ENCODE results near the gene FOXF1. TPM values are rescaled to one million over a fixed set of nuclear protein-coding genes. Genes with fewer than 3 reads are reported as not detected.

FOXF1 gene
- total and polyA plus RNA-seq, 2 experiments from 2014 or later: 1.5 to 4.2 TPM

DNA sequence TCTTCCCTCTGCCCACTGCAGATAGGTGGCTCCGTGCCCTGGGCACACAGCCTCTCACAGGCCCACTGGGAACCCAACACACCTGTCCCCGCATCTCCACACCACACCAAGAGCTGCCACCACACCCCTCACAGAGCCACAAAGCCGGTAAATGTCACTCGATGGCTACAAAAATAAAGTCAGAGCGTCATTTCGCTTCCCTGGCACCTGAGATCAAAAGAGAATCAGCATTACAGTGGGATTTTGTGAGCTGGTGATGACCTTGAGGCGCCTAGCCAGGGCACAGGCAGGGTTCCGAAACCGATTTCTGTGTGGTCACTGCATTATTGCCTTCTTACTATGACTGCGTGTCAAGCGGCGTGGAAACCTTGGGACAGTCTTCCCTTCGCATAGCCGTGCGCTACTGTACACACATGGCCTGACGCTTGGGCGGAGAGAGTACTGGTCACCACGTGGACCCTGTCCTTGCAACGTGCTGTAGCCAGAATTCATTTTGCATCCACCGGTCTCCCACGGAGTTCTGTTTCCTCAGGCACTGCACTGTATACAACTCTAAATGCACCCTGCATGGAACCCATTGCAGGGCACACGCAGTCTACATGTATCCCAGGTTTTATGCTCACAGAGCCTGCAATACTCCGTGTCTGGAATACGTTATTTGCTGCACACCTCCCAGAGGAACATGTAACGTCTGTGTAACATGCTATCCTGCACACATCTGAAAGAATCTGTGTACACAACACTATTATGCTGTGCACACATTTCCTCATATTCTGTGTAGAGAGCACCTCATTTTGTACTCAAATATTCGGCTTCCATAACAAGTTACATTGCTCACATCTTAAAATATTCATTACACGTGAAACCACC lies 5.8 kb upstream of the FOXF1 start:
- Histone ChIP-seq H3F3A (ENCODE audit: insufficient read depth) (no peaks in the 10 kb centered on the region), H3K4me1 (ENCODE audit: insufficient read depth) (peaks cover 3% of the 10 kb centered on the region; the same call in 1 of the 2 replicates), H3K27ac (no peak overlapping the region), H3K4me2 (ENCODE audit: unreplicated experiment) (no peak overlapping the region), H3K79me2 (ENCODE audit: insufficient read depth) (no peaks in the 10 kb centered on the region), H3K9me2 (ENCODE audit: insufficient read depth) (no peaks in the 10 kb centered on the region), H3K9me3 (ENCODE audit: low read depth) (no peaks in the 10 kb centered on the region), H3K4me3 (no peak overlapping the region), H4K20me1 (ENCODE audit: insufficient read depth) (no peaks in the 10 kb centered on the region), H3K27me3 (replicated peaks; ENCODE audit: insufficient read depth) (peaks cover 92% of the 10 kb centered on the region), H2AFZ (no peak overlapping the region), H3K9ac (no peak overlapping the region), H3K36me3 (ENCODE audit: low read depth) (no peaks in the 10 kb centered on the region)
- no peak for DNase-seq
- in situ Hi-C loops (cut with MboI): loop anchor here (25.0 kb wide), 1 partner anchor 667 kb away; no protein-coding TSS in a partner anchor
- no peak for TF ChIP-seq EZH2phosphoT487 (IDR thresholded peaks at IDR 0.05; ENCODE audit: insufficient read depth, low read depth)
- peak; percentile 95 for TF ChIP-seq EZH2 (IDR thresholded peaks at IDR 0.05; ENCODE audit: insufficient read depth, poor library complexity, severe bottlenecking)
- WGBS, 2 experiments (ENCODE audit: low coverage in 1 of 2, low lambda C conversion rate in 2 of 2, missing lambda C conversion rate in 2 of 2): 17 to 21% methylated on average over 27 of the region's 27 CpGs

DNA sequence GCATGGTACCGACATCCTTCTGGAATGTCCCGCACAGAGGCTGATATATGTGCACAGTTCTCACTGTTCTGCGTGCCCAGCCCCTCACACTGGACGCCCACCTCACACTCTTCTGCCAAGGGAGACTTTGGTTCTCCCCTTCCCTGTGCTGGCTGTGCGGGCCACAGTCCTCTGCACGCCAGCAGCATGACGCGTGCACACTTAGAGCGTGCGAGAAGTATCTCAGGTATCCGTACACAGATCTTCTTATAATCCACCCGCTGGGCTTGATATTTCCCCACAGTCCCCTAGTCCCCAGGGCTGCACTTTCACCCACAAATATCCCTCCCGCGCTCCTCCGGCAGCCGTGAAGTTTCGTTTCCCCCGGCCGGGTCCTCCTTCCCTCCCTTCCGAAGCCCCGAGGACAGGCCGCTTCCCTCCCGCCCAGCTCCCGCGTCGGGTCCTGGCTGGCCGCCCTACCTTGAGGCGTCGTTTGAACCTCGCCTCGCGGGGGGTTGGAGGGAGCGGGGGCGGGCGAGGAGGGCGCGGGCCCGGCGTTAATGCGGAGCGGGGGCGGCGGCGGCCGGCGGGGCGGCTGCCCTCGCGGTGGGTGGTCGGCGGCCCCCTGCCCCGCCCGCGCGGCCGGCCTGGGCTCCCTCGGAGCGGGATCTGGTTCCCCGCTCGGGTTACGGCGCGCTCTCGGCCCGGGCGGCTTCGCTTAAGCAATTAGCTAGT lies 5.0 kb upstream of the FOXF1 start:
- in situ Hi-C loops (cut with MboI): loop anchor here (25.0 kb wide), 1 partner anchor 668 kb away; no protein-coding TSS in a partner anchor
- WGBS, 2 experiments (ENCODE audit: low coverage in 1 of 2, low lambda C conversion rate in 2 of 2, missing lambda C conversion rate in 2 of 2): 10 to 15% methylated on average over 33 to 48 of the region's 67 CpGs

DNA sequence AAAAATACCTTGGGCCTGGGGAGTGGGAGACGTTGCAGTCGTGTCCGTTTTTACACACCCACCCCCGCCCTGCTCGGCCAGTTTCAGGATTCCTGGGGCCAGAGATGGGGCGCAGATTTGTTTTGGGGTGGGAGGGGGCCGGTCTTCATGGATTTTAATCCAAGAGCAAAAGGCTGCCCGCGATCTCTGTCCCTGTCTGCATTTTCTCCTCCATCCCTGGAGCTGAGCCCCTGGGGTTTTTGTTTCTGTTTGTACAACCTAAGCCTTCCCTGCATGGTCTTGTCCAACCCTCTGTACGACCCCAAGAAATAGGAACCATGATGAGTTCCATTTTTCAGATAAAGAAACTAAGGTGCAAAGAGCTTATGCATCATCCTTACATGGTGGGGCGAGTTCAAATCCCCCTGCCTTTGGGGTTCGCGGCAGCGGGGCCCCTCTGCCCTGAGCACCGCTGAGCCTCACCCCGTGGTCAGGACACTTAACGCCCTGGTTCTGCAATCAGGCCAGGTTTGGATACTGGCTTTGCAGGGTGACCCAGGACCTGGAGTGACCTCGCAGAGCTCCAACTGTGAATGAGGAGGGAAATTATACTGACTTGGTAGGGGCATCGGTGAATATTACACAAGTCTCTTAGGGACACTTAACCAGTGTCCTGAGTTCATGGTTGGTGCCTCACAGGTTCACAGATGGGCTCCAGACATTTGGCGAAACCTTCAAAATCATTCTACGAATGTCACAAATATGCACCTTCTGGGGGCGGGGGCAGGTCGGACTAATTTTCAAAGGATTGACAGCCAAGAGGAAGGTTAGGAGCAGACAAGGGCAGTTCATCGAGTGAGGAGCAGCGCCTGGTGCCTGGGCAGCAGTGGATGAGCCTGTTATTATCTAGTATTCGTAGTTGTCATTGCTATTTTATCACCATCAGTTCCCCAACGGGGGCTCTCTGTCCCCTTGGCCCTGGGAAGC lies 4.1 kb upstream of the FOXF1 start:
- Histone ChIP-seq H3F3A (ENCODE audit: insufficient read depth) (no peaks in the 10 kb centered on the region), H3K27me3 (replicated peaks; ENCODE audit: insufficient read depth) (peaks cover 76% of the 10 kb centered on the region), H3K9ac (no peak overlapping the region), H3K4me2 (ENCODE audit: unreplicated experiment) (no peak overlapping the region), H3K4me3 (no peak overlapping the region), H3K9me2 (ENCODE audit: insufficient read depth) (no peaks in the 10 kb centered on the region), H2AFZ (no peak overlapping the region), H3K36me3 (ENCODE audit: low read depth) (no peaks in the 10 kb centered on the region), H3K79me2 (ENCODE audit: insufficient read depth) (no peaks in the 10 kb centered on the region), H3K9me3 (ENCODE audit: low read depth) (no peaks in the 10 kb centered on the region), H3K4me1 (ENCODE audit: insufficient read depth) (peaks cover 3% of the 10 kb centered on the region; the same call in 1 of the 2 replicates), H4K20me1 (ENCODE audit: insufficient read depth) (no peaks in the 10 kb centered on the region), H3K27ac (no peak overlapping the region)
- TF ChIP-seq EZH2 (IDR thresholded peaks at IDR 0.05; ENCODE audit: insufficient read depth, poor library complexity, severe bottlenecking) (no peak), EZH2phosphoT487 (IDR thresholded peaks at IDR 0.05; ENCODE audit: insufficient read depth, low read depth) (peak; percentile 89)
- no peak for DNase-seq
- in situ Hi-C loops (cut with MboI): loop anchor here (25.0 kb wide), 1 partner anchor 669 kb away; no protein-coding TSS in a partner anchor
- 11 to 12% methylated on average over 26 of the region's 27 CpGs for WGBS, 2 experiments (ENCODE audit: low coverage in 1 of 2, low lambda C conversion rate in 2 of 2, missing lambda C conversion rate in 2 of 2)

More for the DNA sequence above, 5.0 kb upstream of the FOXF1 start:
- Histone ChIP-seq H3K79me2 (ENCODE audit: insufficient read depth) (no peaks in the 10 kb centered on the region), H2AFZ (no peak overlapping the region), H3K9ac (no peak overlapping the region), H3K9me2 (ENCODE audit: insufficient read depth) (no peaks in the 10 kb centered on the region), H3K4me1 (ENCODE audit: insufficient read depth) (peaks cover 3% of the 10 kb centered on the region; the same call in 1 of the 2 replicates), H3K9me3 (ENCODE audit: low read depth) (no peaks in the 10 kb centered on the region), H3K36me3 (ENCODE audit: low read depth) (no peaks in the 10 kb centered on the region), H3K27me3 (replicated peaks; ENCODE audit: insufficient read depth) (peaks cover 84% of the 10 kb centered on the region), H3F3A (ENCODE audit: insufficient read depth) (no peaks in the 10 kb centered on the region), H3K4me2 (ENCODE audit: unreplicated experiment) (no peak overlapping the region), H3K27ac (no peak overlapping the region), H4K20me1 (ENCODE audit: insufficient read depth) (no peaks in the 10 kb centered on the region), H3K4me3 (no peak overlapping the region)
- peak; percentile 23 for DNase-seq
- TF ChIP-seq EZH2 (IDR thresholded peaks at IDR 0.05; ENCODE audit: insufficient read depth, poor library complexity, severe bottlenecking) (peak; percentile 88), EZH2phosphoT487 (IDR thresholded peaks at IDR 0.05; ENCODE audit: insufficient read depth, low read depth) (peak; percentile 31; the same call in 1 of the 2 replicates)
